HepG2 (cell line): ENCODE results near the gene IQSEC1. TPM values are rescaled to one million over a fixed set of nuclear protein-coding genes. Genes with fewer than 3 reads are reported as not detected.

ENCODE experiments used
- DNMT3B ChIP-seq: conservative IDR thresholded peaks from 2 replicates; pipeline ENCODE4 v1.6.1; 2016; ENCODE audit warnings: missing biosample characterization, control low read depth
- EEA1 ChIP-seq: sonication (generic); formaldehyde crosslinking; IDR thresholded peaks from 2 replicates; pipeline ENCODE4 v1.5.1; 2020; ENCODE audit warnings: mild to moderate bottlenecking, missing genetic modification reagents, borderline replicate concordance
- ETV5 ChIP-seq: IDR thresholded peaks from 2 replicates; pipeline ENCODE4 v1.6.1; 2018; ENCODE audit warnings: missing biosample characterization, missing genetic modification reagents, inconsistent platforms, borderline replicate concordance
- GABPA ChIP-seq, 2 experiments: IDR thresholded peaks; 2 replicates each; pipeline ENCODE4 v1.6.1; 2011 to 2016; ENCODE audit warnings: low read depth in 2 of 2, low read length in 1 of 2, missing biosample characterization in 1 of 2, missing genetic modification characterization in 1 of 2
- GATAD2A ChIP-seq: IDR thresholded peaks from 2 replicates; pipeline ENCODE4 v1.6.1; 2016
- GTF2F1 ChIP-seq: fragments of 150-350 bp; IDR thresholded peaks from 2 replicates; pipeline ENCODE4 v1.6.1; 2014; ENCODE audit warnings: low read length
- HNRNPK ChIP-seq: fragments of 200-400 bp; formaldehyde crosslinking; IDR thresholded peaks from 2 replicates; pipeline ENCODE4 v1.6.1; 2018; ENCODE audit warnings: low read length, low read depth, moderate library complexity, mild to moderate bottlenecking; ENCODE audit not compliant: poor library complexity, severe bottlenecking
- NFRKB ChIP-seq: fragments of 450-650 bp; IDR thresholded peaks from 2 replicates; pipeline ENCODE4 v1.6.1; 2017
- POLR2A ChIP-seq, 2 experiments: IDR thresholded peaks; 2 replicates each; pipeline ENCODE4 v1.6.1; 2011; ENCODE audit warnings: low read depth in 2 of 2, low read length in 2 of 2, mild to moderate bottlenecking in 1 of 2, moderate library complexity in 1 of 2; ENCODE audit not compliant: insufficient read depth in 1 of 2
- SRY ChIP-seq: sonication (generic); formaldehyde crosslinking; IDR thresholded peaks from 2 replicates; pipeline ENCODE4 v1.8.0; 2022; ENCODE audit warnings: mild to moderate bottlenecking, missing genetic modification reagents
- ZBTB21 ChIP-seq: sonication (generic); formaldehyde crosslinking; IDR thresholded peaks from 2 replicates; pipeline ENCODE4 v1.4.0; 2020; ENCODE audit warnings: missing genetic modification reagents
- ZBTB38 ChIP-seq: sonication (generic); formaldehyde crosslinking; IDR thresholded peaks from 2 replicates; pipeline ENCODE4 v1.5.1; 2020; ENCODE audit warnings: mild to moderate bottlenecking, missing genetic modification reagents
- ZFP37 ChIP-seq: sonication (generic); formaldehyde crosslinking; IDR thresholded peaks from 2 replicates; pipeline ENCODE4 v1.4.0; 2020; ENCODE audit warnings: missing genetic modification reagents, borderline replicate concordance
- ZMYM4 ChIP-seq: sonication (generic); formaldehyde crosslinking; IDR thresholded peaks from 2 replicates; pipeline ENCODE4 v1.8.1; 2023; ENCODE audit warnings: mild to moderate bottlenecking, missing genetic modification reagents
- ZNF143 ChIP-seq: sonication (generic); formaldehyde crosslinking; IDR thresholded peaks from 2 replicates; pipeline ENCODE4 v1.4.0; 2020; ENCODE audit warnings: missing genetic modification reagents
- ZNF343 ChIP-seq: sonication (generic); formaldehyde crosslinking; IDR thresholded peaks from 2 replicates; pipeline ENCODE4 v1.4.0; 2020; ENCODE audit warnings: mild to moderate bottlenecking, missing genetic modification reagents
- ZNF549 ChIP-seq: sonication (generic); formaldehyde crosslinking; IDR thresholded peaks from 2 replicates; pipeline ENCODE4 v1.5.0; 2020; ENCODE audit warnings: missing genetic modification reagents
- ZNF570 ChIP-seq: sonication (generic); formaldehyde crosslinking; IDR thresholded peaks from 2 replicates; pipeline ENCODE4 v1.4.0; 2020; ENCODE audit warnings: mild to moderate bottlenecking, missing genetic modification reagents, borderline replicate concordance
- ZNF572 ChIP-seq: sonication (generic); formaldehyde crosslinking; IDR thresholded peaks from 2 replicates; pipeline ENCODE4 v1.5.1; 2020; ENCODE audit warnings: mild to moderate bottlenecking, missing genetic modification reagents
- ZNF678 ChIP-seq: sonication (generic); formaldehyde crosslinking; IDR thresholded peaks from 2 replicates; pipeline ENCODE4 v1.4.0; 2020; ENCODE audit warnings: mild to moderate bottlenecking, missing genetic modification reagents
- ZNF780A ChIP-seq: sonication (generic); formaldehyde crosslinking; IDR thresholded peaks from 2 replicates; pipeline ENCODE4 v1.8.0; 2022; ENCODE audit warnings: mild to moderate bottlenecking, missing genetic modification reagents, moderate library complexity
- polyA plus RNA-seq, 8 experiments: library from polyadenylated mRNA; depleted of rRNA in 3 of 8; stranded (reverse) in 7 of 8; unstranded in 1 of 8; fragments of >200 nt; fragmentation: Illumina TruSeq in 4 of 8; extraction: Trizol in 4 of 8; gene quantifications; 2 replicates each; pipeline versions ENCODE4 v1.2.1 to v1.2.3, GENCODE V29; 2011 to 2016; ENCODE audit warnings: low read depth in 4 of 8, missing spikeins in 1 of 8, mixed read lengths in 1 of 8; ENCODE audit not compliant: insufficient read depth in 1 of 8
- total RNA-seq, 5 experiments: library from RNA; depleted of rRNA; stranded (reverse); fragments of >200 nt; fragmentation: Illumina TruSeq; extraction: Trizol; gene quantifications; 2 replicates each; pipeline ENCODE4 v1.2.3, GENCODE V29; 2016; ENCODE audit warnings: low read depth in 1 of 5
- TF ChIP-seq, protein P1 (sequence below): sonication (generic); formaldehyde crosslinking; IDR thresholded peaks from 2 replicates; pipeline ENCODE4 v1.5.0; 2020; ENCODE audit warnings: missing genetic modification reagents
- TF ChIP-seq, protein P2 (sequence below): sonication (generic); formaldehyde crosslinking; IDR thresholded peaks from 2 replicates; pipeline ENCODE4 v1.5.1; 2020; ENCODE audit warnings: mild to moderate bottlenecking, missing genetic modification reagents
- TF ChIP-seq, protein P3 (sequence below): sonication (generic); formaldehyde crosslinking; IDR thresholded peaks from 2 replicates; pipeline ENCODE4 v1.5.0; 2020; ENCODE audit warnings: missing genetic modification reagents
- TF ChIP-seq, protein P4 (sequence below): sonication (generic); formaldehyde crosslinking; IDR thresholded peaks from 2 replicates; pipeline ENCODE4 v1.4.0; 2020; ENCODE audit warnings: missing genetic modification reagents, mild to moderate bottlenecking, borderline replicate concordance

Gene IQSEC1
- total and polyA plus RNA-seq, 2 of the 13 experiments (the other 11 are each of a cell fraction or from before 2014, with no cell fraction given) = 17.4 to 20.2 TPM

DNA sequence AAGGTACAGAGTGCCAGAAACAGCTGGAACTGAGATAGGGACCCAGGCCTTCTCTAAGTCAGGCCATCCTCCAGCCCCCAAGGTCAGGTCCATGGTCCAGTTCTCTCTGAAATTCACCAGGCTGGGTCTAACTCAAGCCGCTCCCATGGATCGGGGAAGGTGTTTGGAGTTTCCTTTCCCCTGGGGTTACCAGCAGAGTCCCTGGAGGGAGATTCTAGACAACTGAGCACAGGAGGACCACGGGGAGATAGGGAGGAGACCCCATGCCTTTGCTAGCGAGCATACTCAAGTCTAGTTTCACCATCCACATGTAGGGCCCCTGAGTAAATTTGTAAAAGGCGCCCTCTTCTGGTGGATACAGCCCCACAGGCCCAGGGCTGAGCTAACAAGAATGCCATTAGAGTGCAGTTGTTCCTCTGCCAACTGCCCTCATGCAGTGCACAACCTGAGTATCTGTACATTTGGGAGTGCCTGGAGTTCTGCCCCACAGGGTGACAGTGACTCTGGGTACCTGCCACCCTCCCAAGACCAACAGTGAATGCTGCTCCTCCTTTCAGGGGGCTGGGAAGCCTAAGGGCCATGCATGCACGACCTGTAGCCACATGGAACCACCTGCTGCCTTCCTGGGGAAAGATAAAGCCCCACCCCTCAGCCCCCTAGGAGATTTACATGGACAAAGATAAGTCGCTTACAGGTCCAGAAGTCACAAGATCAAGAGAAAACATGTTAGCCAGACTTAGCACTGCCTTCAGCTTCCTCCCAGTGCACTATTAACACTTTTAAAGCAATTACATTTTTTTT is 89.0 kb downstream of the IQSEC1 start (continued):
- TF ChIP-seq ZNF549 (CRISPR knock-in tag) (no peak), ZNF572 (no peak), ZNF143 (CRISPR knock-in tag) (no peak), ZNF570 (CRISPR knock-in tag) (no peak), HNRNPK (no peak), ETV5 (CRISPR knock-in tag) (no peak), POLR2A (IDR thresholded peaks at IDR 0.05; ENCODE audit: insufficient read depth in 1 of 2, low read depth in 2 of 2, low read length in 2 of 2) (no peak), ZBTB21 (no peak), ZBTB38 (CRISPR knock-in tag) (peak; percentile 13; the same call in 1 of the 2 replicates), ZNF780A (no peak), EEA1 (no peak), NFRKB (no peak), ZNF343 (CRISPR knock-in tag) (no peak), ZFP37 (CRISPR knock-in tag) (no peak), GABPA (IDR thresholded peaks at IDR 0.05; ENCODE audit: low read depth, low read length) (no peak), GABPA (CRISPR knock-in tag; IDR thresholded peaks at IDR 0.05; ENCODE audit: low read depth) (no peak), ZMYM4 (no peak), GATAD2A (CRISPR knock-in tag) (peak; percentile 46), ZNF678 (no peak), SRY (no peak), DNMT3B (CRISPR knock-in tag) (0 out of 2 replicates have a peak, but pooled peaks have one; percentile 57), GTF2F1 (no peak)
- TF ChIP-seq, protein P1, sequence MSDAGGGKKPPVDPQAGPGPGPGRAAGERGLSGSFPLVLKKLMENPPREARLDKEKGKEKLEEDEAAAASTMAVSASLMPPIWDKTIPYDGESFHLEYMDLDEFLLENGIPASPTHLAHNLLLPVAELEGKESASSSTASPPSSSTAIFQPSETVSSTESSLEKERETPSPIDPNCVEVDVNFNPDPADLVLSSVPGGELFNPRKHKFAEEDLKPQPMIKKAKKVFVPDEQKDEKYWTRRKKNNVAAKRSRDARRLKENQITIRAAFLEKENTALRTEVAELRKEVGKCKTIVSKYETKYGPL (CRISPR knock-in tag) = no peak
- TF ChIP-seq, protein P2, sequence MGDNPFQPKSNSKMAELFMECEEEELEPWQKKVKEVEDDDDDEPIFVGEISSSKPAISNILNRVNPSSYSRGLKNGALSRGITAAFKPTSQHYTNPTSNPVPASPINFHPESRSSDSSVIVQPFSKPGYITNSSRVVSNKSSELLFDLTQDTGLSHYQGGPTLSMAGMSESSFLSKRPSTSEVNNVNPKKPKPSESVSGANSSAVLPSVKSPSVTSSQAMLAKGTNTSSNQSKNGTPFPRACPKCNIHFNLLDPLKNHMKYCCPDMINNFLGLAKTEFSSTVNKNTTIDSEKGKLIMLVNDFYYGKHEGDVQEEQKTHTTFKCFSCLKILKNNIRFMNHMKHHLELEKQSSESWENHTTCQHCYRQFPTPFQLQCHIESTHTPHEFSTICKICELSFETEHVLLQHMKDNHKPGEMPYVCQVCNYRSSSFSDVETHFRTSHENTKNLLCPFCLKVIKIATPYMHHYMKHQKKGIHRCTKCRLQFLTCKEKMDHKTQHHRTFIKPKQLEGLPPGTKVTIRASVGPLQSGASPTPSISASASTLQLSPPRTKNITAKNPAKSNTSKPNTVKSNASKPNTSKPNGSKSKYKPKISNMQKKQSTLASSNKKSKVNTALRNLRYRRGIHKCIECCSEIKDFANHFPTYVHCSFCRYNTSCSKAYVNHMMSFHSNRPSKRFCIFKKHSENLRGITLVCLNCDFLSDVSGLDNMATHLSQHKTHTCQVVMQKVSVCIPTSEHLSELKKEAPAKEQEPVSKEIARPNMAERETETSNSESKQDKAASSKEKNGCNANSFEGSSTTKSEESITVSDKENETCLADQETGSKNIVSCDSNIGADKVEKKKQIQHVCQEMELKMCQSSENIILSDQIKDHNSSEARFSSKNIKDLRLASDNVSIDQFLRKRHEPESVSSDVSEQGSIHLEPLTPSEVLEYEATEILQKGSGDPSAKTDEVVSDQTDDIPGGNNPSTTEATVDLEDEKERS (CRISPR knock-in tag) = no peak
- TF ChIP-seq, protein P3, sequence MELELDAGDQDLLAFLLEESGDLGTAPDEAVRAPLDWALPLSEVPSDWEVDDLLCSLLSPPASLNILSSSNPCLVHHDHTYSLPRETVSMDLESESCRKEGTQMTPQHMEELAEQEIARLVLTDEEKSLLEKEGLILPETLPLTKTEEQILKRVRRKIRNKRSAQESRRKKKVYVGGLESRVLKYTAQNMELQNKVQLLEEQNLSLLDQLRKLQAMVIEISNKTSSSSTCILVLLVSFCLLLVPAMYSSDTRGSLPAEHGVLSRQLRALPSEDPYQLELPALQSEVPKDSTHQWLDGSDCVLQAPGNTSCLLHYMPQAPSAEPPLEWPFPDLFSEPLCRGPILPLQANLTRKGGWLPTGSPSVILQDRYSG (CRISPR knock-in tag) = no peak
- TF ChIP-seq, protein P4, sequence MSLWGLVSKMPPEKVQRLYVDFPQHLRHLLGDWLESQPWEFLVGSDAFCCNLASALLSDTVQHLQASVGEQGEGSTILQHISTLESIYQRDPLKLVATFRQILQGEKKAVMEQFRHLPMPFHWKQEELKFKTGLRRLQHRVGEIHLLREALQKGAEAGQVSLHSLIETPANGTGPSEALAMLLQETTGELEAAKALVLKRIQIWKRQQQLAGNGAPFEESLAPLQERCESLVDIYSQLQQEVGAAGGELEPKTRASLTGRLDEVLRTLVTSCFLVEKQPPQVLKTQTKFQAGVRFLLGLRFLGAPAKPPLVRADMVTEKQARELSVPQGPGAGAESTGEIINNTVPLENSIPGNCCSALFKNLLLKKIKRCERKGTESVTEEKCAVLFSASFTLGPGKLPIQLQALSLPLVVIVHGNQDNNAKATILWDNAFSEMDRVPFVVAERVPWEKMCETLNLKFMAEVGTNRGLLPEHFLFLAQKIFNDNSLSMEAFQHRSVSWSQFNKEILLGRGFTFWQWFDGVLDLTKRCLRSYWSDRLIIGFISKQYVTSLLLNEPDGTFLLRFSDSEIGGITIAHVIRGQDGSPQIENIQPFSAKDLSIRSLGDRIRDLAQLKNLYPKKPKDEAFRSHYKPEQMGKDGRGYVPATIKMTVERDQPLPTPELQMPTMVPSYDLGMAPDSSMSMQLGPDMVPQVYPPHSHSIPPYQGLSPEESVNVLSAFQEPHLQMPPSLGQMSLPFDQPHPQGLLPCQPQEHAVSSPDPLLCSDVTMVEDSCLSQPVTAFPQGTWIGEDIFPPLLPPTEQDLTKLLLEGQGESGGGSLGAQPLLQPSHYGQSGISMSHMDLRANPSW (CRISPR knock-in tag) = no peak
